HG03439 (cell line): Measurements from ENCODE around the gene MORC2.

Experiments
- ATAC-seq: cut with Tn5 transposase; IDR thresholded peaks from one replicate; pipeline ENCODE4 v1.9.1; 2021; ENCODE audit warnings: mild to moderate bottlenecking, moderate library complexity; ENCODE audit not compliant: unreplicated experiment

Gene MORC2

GRCh38 chr22:30949934-30950660, 18.5 kb downstream of the MORC2 start:
- ATAC-seq = no peak

- no peak for ATAC-seq
These were observed 19.6 kb downstream of the MORC2 start for GRCh38 chr22:30948930-30949342.

- no peak for ATAC-seq
These were observed 20.6 kb downstream of the MORC2 start for GRCh38 chr22:30947816-30948454.

GRCh38 chr22:30947173-30947815, 21.3 kb downstream of the MORC2 start:
- no peak for ATAC-seq

- ATAC-seq = no peak
These were observed 22.2 kb downstream of the MORC2 start for GRCh38 chr22:30946354-30946753.

GRCh38 chr22:30945653-30946052, 22.9 kb downstream of the MORC2 start:
- ATAC-seq = no peak

- no peak for ATAC-seq
These were observed 23.6 kb downstream of the MORC2 start for GRCh38 chr22:30944986-30945385.

- ATAC-seq = no peak
These were observed 25.2 kb downstream of the MORC2 start for GRCh38 chr22:30943368-30943767.

GRCh38 chr22:30941363-30941740, 27.2 kb downstream of the MORC2 start:
- no peak for ATAC-seq

- ATAC-seq = no peak
These were observed 27.8 kb downstream of the MORC2 start for GRCh38 chr22:30940685-30941362.

- ATAC-seq = no peak
These were observed 34.5 kb downstream of the MORC2 start for GRCh38 chr22:30934053-30934452.

GRCh38 chr22:30933457-30933856, 35.1 kb downstream of the MORC2 start:
- ATAC-seq = no peak

GRCh38 chr22:30932661-30933060, 35.9 kb downstream of the MORC2 start:
- ATAC-seq = no peak

GRCh38 chr22:30931541-30932300, 36.9 kb downstream of the MORC2 start:
- ATAC-seq = no peak

GRCh38 chr22:30930228-30930627, 38.3 kb downstream of the MORC2 start:
- no peak for ATAC-seq

- no peak for ATAC-seq
These were observed 40.2 kb downstream of the MORC2 start for GRCh38 chr22:30928401-30928800.

- ATAC-seq = no peak
These were observed 40.8 kb downstream of the MORC2 start for GRCh38 chr22:30927806-30928205.

GRCh38 chr22:30926706-30927105, 41.9 kb downstream of the MORC2 start:
- ATAC-seq = no peak

GRCh38 chr22:30925667-30926066, 42.9 kb downstream of the MORC2 start:
- ATAC-seq = no peak

GRCh38 chr22:30923168-30923900, 45.2 kb downstream of the MORC2 start:
- no peak for ATAC-seq
